ENCODE results near the gene RPS19. TPM values are rescaled to one million over a fixed set of nuclear protein-coding genes. Genes with fewer than 3 reads are reported as not detected.
A peak's percentile ranks its signal among the peaks of the same experiment; 100 is the strongest.

Gene RPS19
- total and polyA plus RNA-seq, 10 of the 15 experiments (the other 5 are each of a cell fraction or from before 2014, with no cell fraction given), result 2,615 to 5,578 (median 4,127) TPM

DNA sequence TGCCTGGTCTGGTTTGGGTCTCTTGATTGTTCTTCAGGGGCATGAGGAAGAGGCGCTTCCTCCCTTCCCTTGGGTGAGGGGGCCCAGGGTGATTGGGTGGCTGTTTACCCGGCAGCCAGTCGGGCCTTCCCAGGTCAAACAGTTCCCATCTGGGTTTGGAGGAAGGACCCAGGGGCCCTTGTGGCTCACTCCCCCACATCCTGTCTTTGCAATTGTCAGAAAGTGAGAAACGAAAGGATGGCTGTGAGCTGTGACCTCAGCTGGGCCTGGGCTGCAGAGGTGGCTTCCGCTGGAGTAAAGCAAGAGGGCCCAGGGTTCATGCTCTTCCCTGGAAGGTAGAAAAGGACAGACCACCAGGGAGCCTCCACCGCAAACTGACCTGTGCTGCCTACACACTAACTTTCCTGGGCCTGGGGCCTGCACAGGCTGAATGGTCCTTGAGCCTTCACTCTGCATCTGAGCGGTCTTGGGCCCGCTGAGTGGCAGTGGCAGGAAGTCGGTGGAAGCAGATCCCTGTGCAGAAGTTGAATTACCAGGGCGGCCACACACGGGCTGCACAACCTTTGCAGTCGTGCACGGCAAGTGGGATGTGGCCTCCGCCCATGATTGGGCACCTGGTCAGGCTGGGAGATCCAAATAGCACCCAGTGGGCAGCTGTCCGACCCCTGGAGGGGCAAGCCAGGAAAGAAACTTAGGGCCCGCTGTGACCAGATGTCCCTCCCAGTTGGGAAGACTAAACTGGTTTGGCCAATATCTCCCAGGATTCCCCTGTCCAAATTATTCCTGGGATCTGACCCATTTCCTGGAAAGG, 11.7 kb downstream of the RPS19 start (continued):
- TF ChIP-seq PRDM15 (CRISPR knock-in tag; IDR thresholded peaks at IDR 0.05) (0 out of 2 replicates have a peak, but pooled peaks have one; percentile 53), E4F1 (IDR thresholded peaks at IDR 0.05; ENCODE audit: borderline replicate concordance, partially characterized antibody) (no peak), SMARCA5 (IDR thresholded peaks at IDR 0.05) (no peak; the same call in 1 of the 2 replicates), CHD4 (IDR thresholded peaks at IDR 0.05) (no peak), EP300 (IDR thresholded peaks at IDR 0.05; ENCODE audit: borderline replicate concordance in 1 of 2, control insufficient read depth in 1 of 2, low read depth in 2 of 2, low read length in 2 of 2) (peak; percentile 80), NRF1 (conservative IDR thresholded peaks at IDR 0.05; ENCODE audit: low read depth, low read length) (no peak), MTA3 (IDR thresholded peaks at IDR 0.05; ENCODE audit: borderline replicate concordance, low read length) (no peak; the same call in 1 of the 2 replicates), SREBF1 (IDR thresholded peaks at IDR 0.05; ENCODE audit: low read length) (no peak), CBX5 (IDR thresholded peaks at IDR 0.05; ENCODE audit: low read depth) (no peak), ETV6 (conservative IDR thresholded peaks at IDR 0.05 in 1 of 2, IDR thresholded peaks at IDR 0.05 in 1 of 2; ENCODE audit: borderline replicate concordance in 1 of 2, low read depth in 1 of 2) (peak in 1 of 2 experiments; percentile 90; a peak in 2 of 4 replicates), HDAC2 (IDR thresholded peaks at IDR 0.05) (no peak), PML (IDR thresholded peaks at IDR 0.05; ENCODE audit: low read length) (no peak; the same call in 1 of the 2 replicates)
- TF ChIP-seq, protein P1, sequence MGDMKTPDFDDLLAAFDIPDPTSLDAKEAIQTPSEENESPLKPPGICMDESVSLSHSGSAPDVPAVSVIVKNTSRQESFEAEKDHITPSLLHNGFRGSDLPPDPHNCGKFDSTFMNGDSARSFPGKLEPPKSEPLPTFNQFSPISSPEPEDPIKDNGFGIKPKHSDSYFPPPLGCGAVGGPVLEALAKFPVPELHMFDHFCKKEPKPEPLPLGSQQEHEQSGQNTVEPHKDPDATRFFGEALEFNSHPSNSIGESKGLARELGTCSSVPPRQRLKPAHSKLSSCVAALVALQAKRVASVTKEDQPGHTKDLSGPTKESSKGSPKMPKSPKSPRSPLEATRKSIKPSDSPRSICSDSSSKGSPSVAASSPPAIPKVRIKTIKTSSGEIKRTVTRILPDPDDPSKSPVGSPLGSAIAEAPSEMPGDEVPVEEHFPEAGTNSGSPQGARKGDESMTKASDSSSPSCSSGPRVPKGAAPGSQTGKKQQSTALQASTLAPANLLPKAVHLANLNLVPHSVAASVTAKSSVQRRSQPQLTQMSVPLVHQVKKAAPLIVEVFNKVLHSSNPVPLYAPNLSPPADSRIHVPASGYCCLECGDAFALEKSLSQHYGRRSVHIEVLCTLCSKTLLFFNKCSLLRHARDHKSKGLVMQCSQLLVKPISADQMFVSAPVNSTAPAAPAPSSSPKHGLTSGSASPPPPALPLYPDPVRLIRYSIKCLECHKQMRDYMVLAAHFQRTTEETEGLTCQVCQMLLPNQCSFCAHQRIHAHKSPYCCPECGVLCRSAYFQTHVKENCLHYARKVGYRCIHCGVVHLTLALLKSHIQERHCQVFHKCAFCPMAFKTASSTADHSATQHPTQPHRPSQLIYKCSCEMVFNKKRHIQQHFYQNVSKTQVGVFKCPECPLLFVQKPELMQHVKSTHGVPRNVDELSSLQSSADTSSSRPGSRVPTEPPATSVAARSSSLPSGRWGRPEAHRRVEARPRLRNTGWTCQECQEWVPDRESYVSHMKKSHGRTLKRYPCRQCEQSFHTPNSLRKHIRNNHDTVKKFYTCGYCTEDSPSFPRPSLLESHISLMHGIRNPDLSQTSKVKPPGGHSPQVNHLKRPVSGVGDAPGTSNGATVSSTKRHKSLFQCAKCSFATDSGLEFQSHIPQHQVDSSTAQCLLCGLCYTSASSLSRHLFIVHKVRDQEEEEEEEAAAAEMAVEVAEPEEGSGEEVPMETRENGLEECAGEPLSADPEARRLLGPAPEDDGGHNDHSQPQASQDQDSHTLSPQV (IDR thresholded peaks at IDR 0.05), result no peak
- TF ChIP-seq, protein P2, sequence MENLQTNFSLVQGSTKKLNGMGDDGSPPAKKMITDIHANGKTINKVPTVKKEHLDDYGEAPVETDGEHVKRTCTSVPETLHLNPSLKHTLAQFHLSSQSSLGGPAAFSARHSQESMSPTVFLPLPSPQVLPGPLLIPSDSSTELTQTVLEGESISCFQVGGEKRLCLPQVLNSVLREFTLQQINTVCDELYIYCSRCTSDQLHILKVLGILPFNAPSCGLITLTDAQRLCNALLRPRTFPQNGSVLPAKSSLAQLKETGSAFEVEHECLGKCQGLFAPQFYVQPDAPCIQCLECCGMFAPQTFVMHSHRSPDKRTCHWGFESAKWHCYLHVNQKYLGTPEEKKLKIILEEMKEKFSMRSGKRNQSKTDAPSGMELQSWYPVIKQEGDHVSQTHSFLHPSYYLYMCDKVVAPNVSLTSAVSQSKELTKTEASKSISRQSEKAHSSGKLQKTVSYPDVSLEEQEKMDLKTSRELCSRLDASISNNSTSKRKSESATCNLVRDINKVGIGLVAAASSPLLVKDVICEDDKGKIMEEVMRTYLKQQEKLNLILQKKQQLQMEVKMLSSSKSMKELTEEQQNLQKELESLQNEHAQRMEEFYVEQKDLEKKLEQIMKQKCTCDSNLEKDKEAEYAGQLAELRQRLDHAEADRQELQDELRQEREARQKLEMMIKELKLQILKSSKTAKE (IDR thresholded peaks at IDR 0.05; ENCODE audit: low read depth, poor library complexity, severe bottlenecking), result peak; percentile 42

Data from GM12878 (cell line).